OCI-LY3 (cell line): ENCODE measurements around the gene CYP26C1.

ENCODE experiments used
- CTCF ChIP-seq: fragments of 200-600, 300-600 bp; sonication (generic); IDR thresholded peaks from 2 replicates; pipeline ENCODE4 v1.5.1; 2014; ENCODE audit warnings: antibody characterized with exemption, low read length, low read depth
- EZH2phosphoT487 ChIP-seq: fragments of 200-600 bp; shearing (Covaris generic); IDR thresholded peaks from 2 replicates; pipeline ENCODE4 v1.6.1; 2018; ENCODE audit warnings: antibody characterized with exemption, mixed run types, low read depth

- TF ChIP-seq CTCF (no peak), EZH2phosphoT487 (no peak)
Measured at GRCh38 chr10:93063977-93064660, 3.5 kb downstream of the CYP26C1 start.
